Globus pallidus (tissue), 1 donor: Measurements from ENCODE around the gene MRPL37.

ENCODE experiments used
- DNase-seq: peaks from one replicate; pipeline ENCODE4 v3.0.0-alpha.2; 2015; ENCODE audit warnings: low spot score

Gene MRPL37

DNA sequence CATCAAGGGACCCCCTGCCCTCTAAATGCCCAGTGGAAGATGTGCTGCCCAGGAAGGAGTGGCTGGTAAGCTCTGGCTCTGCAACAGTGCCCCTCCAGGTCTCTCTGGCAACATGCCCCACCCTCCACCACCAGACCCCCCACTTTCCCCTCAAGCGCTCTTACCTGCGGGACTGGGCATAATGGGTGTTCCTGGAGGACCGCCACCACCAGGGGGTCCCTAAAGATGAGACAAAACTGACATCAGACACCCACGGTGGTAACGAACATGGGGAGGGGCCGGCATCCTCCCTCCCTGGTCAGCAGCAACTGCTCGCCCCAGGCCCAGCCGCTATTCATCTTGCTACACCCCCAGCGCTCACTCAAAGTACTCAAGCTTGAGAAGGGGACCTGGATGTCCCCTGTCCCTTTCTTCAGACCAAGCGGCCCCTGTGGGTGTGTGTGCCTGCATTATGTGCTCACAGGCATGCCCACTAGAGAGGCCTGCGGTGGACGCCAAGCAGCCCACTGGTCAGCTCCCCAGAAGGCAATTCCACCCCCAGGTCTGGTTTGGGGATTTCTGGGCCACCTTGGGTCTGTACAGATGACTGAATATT is 40.9 kb downstream of the MRPL37 start:
- no peak for DNase-seq

DNA sequence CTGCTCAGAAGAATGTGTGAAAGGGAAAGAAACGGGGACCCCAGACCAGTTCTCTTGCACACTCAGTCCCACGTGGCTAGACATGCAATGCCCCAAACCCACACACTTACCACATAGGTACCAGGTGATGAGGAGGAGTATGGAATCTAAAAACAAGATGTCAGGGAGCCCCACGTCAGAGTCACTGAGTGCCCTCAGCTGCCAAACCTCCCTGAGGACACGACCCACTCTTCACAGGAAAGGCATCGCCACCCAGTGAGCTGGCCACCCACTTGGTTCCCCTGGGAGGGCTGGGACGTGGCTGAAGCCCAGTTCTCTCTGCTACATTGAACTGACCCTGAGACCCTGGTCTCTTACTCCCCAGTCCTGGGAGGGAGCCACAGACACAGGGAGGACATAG is 41.4 kb downstream of the MRPL37 start:
- no peak for DNase-seq

DNA sequence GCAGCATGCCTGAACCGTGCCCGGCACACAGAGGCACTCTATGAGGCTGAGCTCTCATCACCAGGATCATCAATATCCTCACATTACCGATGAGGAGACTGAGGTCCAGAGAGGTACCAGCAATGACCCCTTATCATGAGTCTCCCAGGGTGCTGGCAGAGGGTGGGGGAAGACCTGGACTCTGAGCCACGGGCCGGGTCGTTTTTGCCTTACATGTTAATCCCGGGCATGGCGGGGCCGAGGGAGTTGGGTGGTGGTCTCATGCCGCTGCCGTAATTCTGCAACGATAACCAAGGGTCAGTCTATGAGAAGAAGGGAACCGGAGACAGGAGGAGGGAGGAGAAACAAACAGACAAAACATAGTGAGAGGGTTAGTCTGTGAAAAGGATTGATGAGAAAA is 43.1 kb downstream of the MRPL37 start:
- no peak for DNase-seq

DNA sequence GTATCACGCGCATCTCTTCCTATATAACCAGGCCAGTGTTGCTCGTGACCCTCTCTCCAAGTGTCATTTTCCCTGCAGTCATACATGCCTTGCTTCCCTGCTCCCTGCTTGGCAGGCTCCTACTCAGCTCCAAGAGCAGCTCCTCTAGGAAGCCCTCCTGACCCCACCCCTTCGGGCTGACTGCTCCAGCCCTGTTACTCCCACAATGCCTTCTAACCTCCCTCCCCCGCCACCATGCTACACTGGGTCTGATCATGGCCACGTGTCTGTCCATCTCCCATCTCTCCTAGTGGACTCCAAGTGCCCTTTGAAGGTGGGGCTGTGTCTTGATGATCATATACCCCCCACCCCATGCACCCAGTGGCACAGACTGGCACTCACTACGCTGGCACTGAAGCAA is 44.7 kb downstream of the MRPL37 start:
- DNase-seq, result no peak

DNA sequence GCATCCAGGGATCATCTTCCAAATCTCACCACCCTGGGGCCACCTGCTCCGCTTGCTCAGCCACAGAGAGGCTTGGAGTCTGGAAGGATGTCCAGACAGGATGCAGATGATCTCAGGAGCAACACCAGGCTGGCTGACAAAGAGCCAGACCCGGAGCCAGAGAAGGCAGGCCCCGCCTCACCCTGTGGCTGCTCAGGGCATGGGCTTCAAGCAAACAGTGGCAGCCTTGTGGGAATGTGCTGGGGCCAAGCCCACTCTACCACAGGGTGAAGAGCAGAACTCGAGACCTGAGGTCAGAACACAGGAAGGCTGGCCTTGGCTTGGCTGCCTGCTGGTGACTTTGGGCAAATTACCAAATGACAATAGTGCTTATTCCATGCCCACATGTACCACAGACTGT is 45.5 kb downstream of the MRPL37 start:
- DNase-seq, result no peak

GRCh38 chr1:54246116-54246721 is 46.3 kb downstream of the MRPL37 start:
- DNase-seq, result no peak

- no peak for DNase-seq
Measured at GRCh38 chr1:54247863-54248515, 48.0 kb downstream of the MRPL37 start.

DNA sequence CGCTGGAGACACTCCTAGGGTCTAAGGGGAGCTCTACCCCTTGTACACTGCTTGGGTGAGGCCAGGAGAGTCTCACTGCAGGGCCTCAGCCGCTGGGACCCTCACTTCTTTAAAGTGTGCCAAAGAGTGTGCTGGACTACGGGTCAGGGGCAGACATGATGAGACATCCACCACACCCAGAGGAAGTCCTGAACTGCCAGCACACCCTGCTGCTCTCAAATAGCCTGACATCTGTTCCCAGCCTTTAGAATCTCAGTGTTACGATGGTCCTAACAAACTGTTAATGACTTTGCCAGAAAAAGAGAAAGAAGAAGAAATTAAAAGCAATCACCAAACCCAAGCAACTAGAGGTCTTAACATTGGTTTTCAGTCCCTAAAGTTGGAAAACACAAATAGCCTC is 49.0 kb downstream of the MRPL37 start:
- no peak for DNase-seq

GRCh38 chr1:54249819-54250435 is 50.0 kb downstream of the MRPL37 start:
- no peak for DNase-seq

DNA sequence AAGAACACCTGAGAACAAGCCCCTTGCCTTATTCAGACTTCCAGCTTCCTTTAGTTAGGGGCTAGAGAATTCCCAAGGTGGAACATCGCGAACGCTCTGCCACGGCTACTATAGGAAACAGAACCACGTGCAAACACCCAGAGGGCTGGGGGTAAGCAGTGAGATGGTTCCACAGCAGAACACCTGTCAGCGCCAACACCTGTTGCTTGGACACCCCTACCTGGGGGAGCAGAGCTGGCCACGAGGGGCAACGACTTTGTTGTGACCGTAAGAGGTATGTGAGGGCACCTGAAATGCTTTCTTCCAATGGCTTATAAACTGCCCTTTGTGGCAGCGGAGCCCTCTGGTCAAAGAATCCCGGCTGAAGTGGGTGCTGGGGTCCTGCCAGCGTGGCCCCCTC is 50.7 kb downstream of the MRPL37 start:
- no peak for DNase-seq

GRCh38 chr1:54252371-54252936 is 52.5 kb downstream of the MRPL37 start:
- DNase-seq, result no peak

- no peak for DNase-seq
Measured at GRCh38 chr1:54253480-54253879, 53.5 kb downstream of the MRPL37 start.

DNA sequence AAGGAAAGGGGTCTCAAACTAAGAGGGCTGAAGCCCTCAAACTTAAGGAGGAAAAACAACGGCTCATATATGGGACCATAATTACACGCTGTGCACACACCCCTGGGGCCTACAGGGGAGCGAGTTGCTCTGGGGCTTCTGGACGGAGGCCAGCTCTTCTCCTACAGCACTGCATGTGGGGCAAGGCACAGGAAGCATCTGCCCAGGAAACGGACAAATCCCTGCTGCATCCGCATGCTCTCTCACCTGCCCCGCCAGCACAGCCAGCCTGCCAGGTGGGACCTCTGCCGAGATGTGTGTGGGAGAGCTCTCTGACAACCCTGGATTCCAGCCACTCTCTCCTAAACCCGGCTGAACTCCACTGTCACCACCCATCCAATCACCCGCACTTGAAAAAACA is 54.1 kb downstream of the MRPL37 start:
- DNase-seq, result no peak

DNA sequence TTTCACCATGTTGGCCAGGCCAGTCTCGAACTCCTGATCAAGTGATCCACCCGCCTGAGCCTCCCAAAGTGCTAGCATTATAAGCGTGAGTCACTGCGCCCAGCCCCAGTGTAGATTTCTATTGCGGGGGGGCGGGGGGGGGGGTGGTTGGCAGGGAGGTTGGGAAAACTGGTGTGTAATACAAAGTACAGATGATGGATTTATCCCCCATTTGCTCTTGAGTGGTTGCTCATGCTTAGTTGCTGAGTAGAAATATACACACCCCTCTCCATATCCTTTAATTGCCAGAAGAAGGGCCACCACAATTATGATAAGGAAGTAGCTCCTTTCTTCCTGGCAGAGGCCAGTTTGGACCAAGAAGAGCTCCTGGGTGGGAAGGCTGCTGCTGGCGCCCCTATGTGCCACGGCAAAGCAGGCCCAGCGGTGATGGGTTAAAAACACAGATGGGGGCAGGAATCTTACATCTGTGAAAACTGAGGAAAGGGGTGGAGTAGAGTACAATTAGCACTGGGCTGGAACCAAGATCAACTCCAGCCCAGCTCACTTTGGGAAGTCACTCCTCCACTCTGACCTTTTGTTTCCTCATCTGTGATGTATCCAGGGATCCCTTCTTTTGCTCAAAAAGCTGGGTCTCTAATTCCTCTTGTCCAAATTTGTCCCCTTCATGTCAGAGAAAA is 55.2 kb downstream of the MRPL37 start:
- DNase-seq, result no peak

- no peak for DNase-seq
Measured at GRCh38 chr1:54256522-54257345, 56.8 kb downstream of the MRPL37 start.

- no peak for DNase-seq
Measured at GRCh38 chr1:54257346-54257620, 57.3 kb downstream of the MRPL37 start.

GRCh38 chr1:54257876-54258275 is 57.9 kb downstream of the MRPL37 start:
- DNase-seq, result no peak

DNA sequence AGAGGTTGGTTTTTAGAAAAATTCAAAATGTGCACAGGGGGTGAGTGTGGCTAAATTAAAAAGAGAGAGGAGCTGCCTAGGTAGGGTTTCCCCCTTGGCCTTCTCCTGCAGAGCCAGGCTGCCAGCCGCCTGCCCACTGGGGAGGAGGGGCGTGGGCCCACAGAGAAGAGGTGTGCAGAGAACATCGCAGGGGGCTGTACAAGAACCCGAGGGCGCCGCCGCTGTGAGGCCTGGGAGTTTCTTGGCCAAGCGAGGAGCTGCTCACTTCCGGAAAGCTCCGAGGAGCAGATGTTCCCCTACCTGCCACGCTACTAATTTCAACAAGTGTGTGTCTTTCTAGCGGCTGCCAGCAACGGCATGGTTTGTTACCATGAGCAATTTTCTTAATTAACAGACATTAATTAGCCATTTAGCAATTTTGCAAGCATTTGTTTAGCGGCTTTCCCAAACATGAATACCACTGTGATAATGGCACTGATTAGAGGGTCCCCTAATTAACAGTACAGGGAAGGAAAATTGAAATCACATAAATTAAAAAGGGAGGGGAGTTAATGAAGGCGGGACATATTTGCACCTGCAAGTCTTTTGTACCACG is 59.7 kb downstream of the MRPL37 start:
- no peak for DNase-seq

DNA sequence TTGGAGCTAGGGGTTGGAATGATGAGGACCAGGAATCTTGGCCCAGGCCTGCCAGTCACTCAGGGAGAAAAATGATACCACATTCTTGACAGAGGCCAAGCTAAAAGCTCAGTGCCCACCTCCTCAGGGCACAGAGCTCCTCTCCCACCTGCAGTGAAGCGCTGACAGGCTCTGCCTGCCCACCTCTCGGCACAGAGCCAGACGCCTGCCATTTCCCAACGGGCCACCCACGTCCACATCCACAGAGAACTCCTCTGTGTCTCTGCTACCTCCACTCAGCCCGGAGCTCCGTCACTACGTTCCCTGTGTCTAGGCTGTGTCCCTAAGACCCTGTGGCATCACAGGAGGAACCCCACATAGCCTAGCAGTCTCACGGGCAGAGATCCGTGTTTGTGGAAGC is 60.8 kb downstream of the MRPL37 start:
- DNase-seq, result no peak

- no peak for DNase-seq
Measured at GRCh38 chr1:54262244-54262643, 62.3 kb downstream of the MRPL37 start.

- no peak for DNase-seq
Measured at GRCh38 chr1:54263601-54264226, 63.7 kb downstream of the MRPL37 start.
